GM18508 (cell line): ENCODE measurements around the gene FRY.
"Not testable (repeated sequence)": the region's sequence is repeated elsewhere in the genome, so short reads cannot be mapped to it uniquely, and the experiment has no call there.

Experiments
- ATAC-seq: cut with Tn5 transposase; IDR thresholded peaks from one replicate; pipeline ENCODE4 v1.9.1; 2021; ENCODE audit warnings: moderate number of reproducible peaks; ENCODE audit not compliant: insufficient read depth, unreplicated experiment

The FRY gene

DNA sequence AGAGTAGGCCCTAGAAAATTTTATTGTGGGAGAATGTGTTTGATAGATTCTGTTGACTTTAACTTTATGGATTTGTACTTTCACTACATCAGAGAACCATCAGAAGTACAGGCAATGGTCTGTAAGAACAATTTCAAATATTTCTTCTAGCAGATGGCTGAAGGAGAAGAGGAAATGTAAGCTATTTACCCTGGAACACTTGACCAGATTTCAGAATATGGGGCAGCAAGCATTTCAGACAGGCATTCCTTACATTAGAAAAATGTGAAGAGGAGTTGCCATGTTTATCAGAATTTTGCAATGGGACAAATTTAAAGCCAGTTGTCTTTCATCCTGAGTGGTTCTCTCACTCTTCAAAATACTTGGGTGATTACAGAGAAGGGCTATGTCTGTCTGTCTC, 7.5 kb downstream of the FRY start:
- ATAC-seq: no peak

DNA sequence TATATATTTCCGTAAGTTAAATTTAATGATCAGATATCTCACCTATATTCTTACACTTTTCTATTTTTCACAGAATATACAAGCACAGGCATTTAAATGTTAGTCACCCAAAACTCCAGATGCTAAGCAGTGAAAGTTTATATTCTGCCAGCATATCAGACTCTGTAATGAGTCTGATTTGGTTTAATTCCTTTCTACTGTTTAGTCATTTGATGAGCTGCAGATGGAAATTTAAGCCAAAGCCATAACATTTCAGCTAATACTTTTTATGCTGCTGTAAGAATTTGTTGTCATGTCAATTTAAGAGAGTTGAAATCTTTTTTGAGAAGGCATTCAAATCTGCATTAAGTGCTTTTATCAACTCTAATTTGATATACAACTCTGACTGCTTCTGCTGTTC, 8.0 kb downstream of the FRY start:
- no peak for ATAC-seq

DNA sequence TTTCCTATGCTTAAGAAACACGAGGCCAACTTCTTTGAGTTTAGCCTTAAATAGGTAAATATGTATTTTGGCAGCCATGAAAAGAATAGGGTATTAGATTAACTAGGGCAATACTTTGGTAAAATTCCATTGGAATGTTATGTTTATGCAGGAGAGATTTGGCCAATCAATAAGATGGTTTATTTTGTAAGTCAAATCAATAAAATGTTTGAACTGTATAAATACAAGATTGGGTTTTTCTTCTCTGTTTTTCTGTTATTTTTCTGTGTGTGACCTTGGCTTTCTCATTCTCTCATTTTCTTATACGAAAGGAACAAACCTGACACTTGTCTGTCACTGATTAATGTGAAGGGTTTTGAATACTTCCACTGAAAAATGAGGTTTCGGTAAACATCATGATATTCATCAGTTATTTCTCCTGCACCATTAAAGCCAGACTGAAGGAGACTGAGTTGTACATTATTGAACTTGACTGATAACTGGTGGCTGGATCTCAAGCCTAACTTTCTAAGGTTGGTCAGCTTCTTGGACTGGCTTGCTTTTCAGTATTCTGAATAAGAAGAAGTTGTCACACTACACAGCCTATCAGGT, 8.6 kb downstream of the FRY start:
- no peak for ATAC-seq

DNA sequence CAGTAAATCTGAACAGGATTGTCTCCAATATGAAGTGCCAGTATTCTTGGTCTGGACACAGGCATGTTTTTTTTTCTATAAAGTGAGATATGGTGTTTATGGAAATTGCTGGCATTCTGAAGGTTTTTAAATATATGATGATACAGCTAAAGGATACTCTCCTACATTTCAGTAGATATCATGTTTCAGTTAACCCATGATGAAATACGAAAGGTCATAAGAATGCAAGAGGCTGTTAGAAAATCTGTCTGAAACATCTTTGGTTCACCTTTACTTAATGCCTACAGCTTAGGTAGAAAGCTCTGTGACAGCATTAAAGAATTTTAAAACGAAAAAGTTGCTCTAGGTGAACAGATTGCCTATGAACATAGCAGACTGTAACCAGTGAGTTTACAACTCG, 9.1 kb downstream of the FRY start:
- no peak for ATAC-seq

DNA sequence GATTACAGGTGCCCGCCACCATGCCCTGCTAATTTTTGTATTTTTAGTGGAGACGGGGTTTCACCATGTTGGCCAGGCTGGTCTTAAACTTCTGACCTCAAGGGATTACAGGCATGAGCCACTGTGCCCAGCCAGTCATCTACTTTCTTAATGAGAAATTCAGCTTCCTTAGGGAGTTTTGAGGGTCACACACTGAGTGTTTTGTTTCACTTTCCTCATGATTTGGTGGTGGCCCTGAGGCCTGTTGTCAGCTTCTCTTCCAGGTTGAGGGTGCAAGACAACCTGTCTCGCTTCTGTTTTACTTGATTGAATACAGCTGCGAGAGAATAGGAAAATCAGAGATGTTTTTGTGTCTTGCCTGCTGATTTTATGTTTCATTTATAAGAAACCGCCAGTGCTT, 9.9 kb downstream of the FRY start:
- peak; percentile 79 for ATAC-seq

DNA sequence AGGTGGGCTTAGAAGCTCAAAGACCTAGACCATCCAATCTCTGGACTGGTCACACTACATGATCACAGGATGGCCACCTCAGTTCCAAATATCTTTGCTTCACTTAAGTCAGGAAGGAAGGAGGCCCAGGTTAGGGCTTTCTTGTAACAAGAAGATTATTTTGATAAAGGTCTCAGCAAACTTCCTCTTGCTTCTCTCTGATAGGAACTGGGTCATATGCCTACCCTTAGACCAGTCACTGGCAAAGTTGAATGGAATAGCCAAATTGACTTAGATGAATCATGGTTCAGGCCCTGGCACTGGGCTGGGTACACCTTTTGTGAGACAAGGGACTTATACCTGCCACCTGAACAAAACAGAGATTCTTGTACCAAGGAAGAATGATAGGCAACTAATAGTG, 11.0 kb downstream of the FRY start:
- ATAC-seq: no peak

- ATAC-seq: no peak
These were observed 12.9 kb downstream of the FRY start for GRCh38 chr13:32044446-32044845.

DNA sequence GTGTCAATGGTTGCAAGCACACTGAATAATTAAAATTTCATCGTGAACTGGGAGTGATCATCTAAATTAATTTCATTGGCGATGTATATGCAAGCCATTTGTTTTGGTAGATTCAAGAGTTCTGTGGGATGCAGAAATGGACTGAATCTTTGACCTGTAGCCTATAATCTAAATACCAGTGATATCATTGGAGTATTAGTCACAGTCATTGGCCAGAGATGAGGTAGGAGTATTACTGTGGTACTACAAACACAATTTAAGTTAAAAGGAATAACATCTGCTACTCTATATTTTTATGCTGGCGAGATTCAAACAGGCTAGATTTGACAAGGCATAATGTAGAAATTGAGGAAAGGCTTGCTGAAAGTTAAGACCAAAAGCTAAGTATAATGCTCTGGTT, 14.0 kb downstream of the FRY start:
- no peak for ATAC-seq

GRCh38 chr13:32045982-32046785, 14.6 kb downstream of the FRY start:
- ATAC-seq: no peak

DNA sequence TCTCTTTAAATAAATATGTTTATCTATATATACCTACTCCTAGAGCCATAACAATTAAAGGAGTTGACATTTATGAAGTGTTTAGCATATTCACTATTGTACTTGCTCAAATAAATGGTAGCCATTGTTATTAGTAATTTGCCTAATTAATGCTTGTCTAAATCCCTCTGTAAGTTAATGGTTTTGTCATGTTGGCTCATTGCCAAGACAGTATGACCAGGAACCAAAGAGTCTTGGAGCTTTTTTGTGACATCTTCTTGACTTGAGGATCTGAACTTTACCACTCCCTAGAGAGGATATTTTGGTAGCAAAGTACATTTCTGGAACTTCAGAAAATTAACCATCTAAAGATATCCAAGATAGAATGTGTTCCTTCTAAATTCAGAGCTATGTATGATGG, 15.5 kb downstream of the FRY start:
- no peak for ATAC-seq

DNA sequence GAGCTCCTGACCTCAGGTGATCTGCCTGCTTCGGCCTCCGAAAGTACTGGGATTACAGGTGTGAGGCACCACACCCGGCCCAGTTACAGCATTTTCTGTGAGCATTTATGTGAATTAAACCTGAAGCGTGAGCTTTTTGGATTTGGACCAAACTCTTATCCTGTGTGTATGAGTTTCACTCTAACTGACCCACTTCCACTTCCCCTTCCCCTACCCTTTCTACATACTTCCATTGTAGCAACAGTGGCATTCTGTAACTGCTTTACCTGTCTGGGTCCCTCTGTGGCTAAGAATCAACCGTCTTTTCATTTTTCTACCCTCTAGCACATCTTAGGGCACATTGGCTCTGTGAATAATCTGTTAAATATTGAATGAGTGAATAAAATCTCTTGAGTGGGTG, 16.2 kb downstream of the FRY start:
- no peak for ATAC-seq

DNA sequence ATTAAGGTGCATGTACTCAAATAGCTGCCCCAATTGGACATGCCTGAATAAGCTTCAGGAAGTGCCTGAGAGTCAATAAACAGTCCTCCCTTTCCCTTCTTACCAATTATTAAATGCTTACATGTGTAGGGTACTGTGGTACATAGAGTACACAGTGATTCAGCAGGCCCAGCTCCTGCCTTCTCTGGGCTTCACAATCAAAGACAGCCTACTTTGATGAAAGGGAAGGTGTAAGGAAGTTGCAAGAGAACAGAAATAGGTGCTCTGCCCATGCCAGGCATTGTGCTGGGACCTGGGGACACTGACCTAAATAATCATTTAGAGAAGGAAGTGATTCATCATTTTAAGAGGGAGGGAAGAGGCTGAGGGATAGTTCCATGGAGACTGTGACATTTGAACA, 17.2 kb downstream of the FRY start:
- no peak for ATAC-seq

DNA sequence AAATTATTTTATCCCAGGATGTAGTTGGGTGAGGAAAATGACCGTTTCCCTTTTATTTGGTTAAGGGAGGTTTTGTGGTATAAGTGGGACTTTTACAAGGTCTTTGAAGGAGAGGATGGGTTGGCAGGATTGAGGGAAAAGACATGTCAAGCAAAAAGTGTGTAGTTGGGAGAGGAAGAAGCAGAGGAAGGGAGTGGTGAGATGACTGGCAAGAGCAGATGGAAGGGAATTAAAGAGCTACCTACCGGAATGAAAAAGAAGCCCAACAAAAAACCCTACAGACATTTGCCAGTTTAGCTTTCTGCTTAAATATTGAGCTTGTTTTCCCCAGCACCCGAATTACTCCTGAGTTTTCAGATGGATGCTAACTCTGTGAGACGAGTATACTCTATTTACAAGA, 19.6 kb downstream of the FRY start:
- ATAC-seq: no peak

- ATAC-seq: no peak
These were observed 24.7 kb downstream of the FRY start for GRCh38 chr13:32056316-32056715.

DNA sequence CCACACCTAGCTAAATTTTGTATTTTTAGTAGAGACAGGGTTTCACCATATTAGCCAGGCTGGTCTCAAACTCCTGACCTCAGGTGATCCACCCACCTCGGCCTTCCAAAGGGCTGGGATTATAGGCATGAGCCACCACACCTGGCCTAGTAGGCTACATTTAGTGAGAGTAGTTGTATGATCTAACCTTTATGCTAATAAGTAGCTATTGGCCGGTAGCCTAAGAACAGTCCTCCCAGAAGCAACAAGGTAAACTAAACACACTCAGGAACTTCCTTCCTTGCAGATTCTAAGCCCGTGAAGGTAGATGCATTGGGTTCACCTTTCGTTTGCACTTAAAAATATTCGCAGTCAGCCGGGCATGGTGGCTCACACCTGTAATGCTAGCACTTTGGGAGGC, 25.8 kb downstream of the FRY start:
- not testable (repeated sequence) for ATAC-seq

GRCh38 chr13:32059511-32059984, 28.0 kb downstream of the FRY start:
- ATAC-seq: no peak

GRCh38 chr13:32060401-32060878, 28.9 kb downstream of the FRY start:
- ATAC-seq: no peak

DNA sequence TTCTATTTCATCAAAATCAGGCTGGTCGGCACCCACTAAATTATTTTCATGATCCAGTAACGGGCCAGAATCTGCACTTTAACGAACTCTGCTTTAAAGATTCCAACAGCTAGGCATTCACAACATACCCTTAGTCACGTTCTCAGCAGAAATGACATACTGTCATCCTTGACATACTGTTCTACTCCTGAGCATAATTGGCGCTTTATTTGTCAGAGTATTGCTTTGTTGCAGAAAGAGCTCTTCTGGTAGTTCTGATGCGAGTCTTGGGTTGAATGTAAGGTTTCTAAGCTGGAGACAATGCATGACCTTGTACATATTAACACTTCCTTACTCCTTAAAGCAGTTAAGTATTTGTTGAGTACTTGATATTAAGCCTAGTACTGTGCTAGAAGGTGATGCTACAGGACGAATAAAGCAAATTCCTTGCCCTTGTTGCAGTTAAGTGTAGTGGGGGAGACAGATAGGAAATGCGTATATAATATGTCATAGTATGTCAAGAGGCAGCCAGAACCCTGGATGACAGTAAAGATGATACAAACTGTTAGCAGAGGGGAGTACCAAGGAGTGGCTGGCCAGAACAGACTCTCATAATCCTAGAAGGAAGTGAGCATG, 32.2 kb downstream of the FRY start:
- no peak for ATAC-seq

GRCh38 chr13:32067149-32067961, 35.8 kb downstream of the FRY start:
- ATAC-seq: no peak

DNA sequence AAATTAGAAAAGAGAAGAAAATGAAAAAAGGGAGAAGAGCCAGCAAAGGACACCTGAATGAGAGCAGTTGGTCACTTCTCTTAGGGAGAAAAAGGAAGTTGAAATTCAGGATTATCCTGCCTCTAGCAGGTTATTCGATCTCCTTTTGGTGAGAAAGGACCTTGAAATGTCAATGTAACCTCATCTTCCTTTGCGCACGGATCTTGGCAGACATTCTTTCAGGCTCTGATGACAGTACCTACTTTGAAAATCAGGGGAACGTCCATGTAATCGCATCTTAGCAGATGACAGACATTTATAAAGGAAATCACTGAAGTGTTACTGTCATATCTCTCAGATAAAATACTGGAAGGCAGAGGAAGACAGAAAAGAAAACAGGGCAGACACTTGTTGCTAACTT, 36.7 kb downstream of the FRY start:
- ATAC-seq: no peak
